Upper lobe of left lung (tissue), 4 donors: ENCODE measurements around the gene FAM187B.

Experiments used
- POLR2A ChIP-seq, 4 donors: fragments of 450-650 bp; IDR thresholded peaks; one replicate each; pipeline ENCODE4 v1.5.1; 2016 to 2017; ENCODE audit warnings: antibody characterized with exemption in 4 of 4, mild to moderate bottlenecking in 2 of 4
- POLR2AphosphoS5 ChIP-seq, 2 donors: sonication (generic); formaldehyde crosslinking; IDR thresholded peaks; one replicate each; pipeline ENCODE4 v1.5.1; 2017; ENCODE audit warnings: antibody characterized with exemption in 2 of 2

DNA sequence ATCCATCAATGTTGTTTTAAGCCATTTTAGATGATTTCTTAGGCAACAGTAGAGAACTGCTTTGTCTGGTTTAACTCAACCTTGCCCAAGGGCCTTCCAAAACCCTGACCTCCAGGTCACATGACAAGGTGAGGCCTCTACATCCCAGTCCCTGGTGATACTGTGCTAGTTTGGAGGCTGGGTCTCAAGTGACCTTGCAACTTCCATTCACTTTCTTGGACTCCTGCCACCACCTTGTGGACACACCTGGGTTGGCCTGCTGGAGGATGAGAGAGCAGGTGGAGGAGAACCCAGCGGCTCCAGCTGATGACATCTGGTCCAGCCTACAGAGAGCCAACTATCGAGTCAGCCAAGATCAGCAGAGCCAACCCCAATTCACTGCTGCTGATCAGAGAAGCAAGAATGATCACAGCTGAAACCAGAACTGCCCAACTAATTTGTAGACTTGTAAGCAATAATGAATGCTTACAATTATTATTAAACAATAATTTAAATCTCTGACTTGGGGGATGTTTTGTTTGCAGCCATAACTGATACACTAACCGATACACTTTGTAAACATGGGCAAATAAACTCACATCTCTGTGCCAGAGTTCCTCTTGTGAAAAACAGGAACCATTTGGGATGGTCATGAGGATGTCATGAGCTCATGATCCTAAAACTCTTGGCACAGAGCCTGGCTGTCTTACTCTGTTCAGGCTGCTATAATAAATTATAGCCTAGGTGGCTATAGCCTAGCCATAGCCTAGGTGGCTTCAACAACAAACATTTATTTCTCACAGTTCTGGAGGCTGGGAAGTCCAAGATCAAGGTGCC, 11.5 kb downstream of the FAM187B start:
- TF ChIP-seq POLR2A (IDR thresholded peaks at IDR 0.05) (no peak), POLR2AphosphoS5 (IDR thresholded peaks at IDR 0.05) (no peak)
